T-helper 2 cell (primary cell): Measurements from ENCODE around the gene DACT1.
A peak's percentile ranks its signal among the peaks of the same experiment; 100 is the strongest.

ENCODE experiments used
- DNase-seq, 5 experiments: peaks; one replicate each; pipeline versions ENCODE4 v3.0.0 to v3.0.0-alpha.2; 2012 to 2022

The DACT1 gene

GRCh38 chr14:58666737-58667136 lies 29.0 kb downstream of the DACT1 start:
- DNase-seq, result no peak

GRCh38 chr14:58667900-58668299 lies 30.1 kb downstream of the DACT1 start:
- DNase-seq, result no peak

- no peak for DNase-seq
Measured at GRCh38 chr14:58668848-58669480, 31.2 kb downstream of the DACT1 start.

- no peak for DNase-seq
Measured at GRCh38 chr14:58669556-58670200, 31.9 kb downstream of the DACT1 start.

- DNase-seq, result no peak
Measured at GRCh38 chr14:58671024-58671423, 33.3 kb downstream of the DACT1 start.

- no peak for DNase-seq
Measured at GRCh38 chr14:58671436-58671835, 33.7 kb downstream of the DACT1 start.

- DNase-seq, result no peak
Measured at GRCh38 chr14:58673722-58674121, 36.0 kb downstream of the DACT1 start.

GRCh38 chr14:58677001-58677400 lies 39.2 kb downstream of the DACT1 start:
- no peak for DNase-seq

- DNase-seq, result no peak
Measured at GRCh38 chr14:58677517-58677916, 39.8 kb downstream of the DACT1 start.

- DNase-seq, result no peak
Measured at GRCh38 chr14:58677996-58678395, 40.2 kb downstream of the DACT1 start.

GRCh38 chr14:58680698-58681097 lies 42.9 kb downstream of the DACT1 start:
- no peak for DNase-seq

GRCh38 chr14:58687232-58687795 lies 49.6 kb downstream of the DACT1 start:
- no peak for DNase-seq

GRCh38 chr14:58690801-58691516 lies 53.2 kb downstream of the DACT1 start:
- DNase-seq, result no peak

- no peak for DNase-seq
Measured at GRCh38 chr14:58693048-58693447, 55.3 kb downstream of the DACT1 start.

- DNase-seq, result peak in 1 of 5 experiments; percentile 9
Measured at GRCh38 chr14:58695514-58695913, 57.8 kb downstream of the DACT1 start.

GRCh38 chr14:58697266-58697929 lies 59.6 kb downstream of the DACT1 start:
- no peak for DNase-seq
